Mucosa of stomach (tissue), 1 donor: ENCODE results near the gene C11orf86.
A peak's percentile ranks its signal among the peaks of the same experiment; 100 is the strongest.
"Not testable (repeated sequence)": the region's sequence is repeated elsewhere in the genome, so short reads cannot be mapped to it uniquely, and the experiment has no call there.

Source experiments
- H3K27me3 ChIP-seq: one replicate; pipeline ENCODE4 v1.7.0; 2013; ENCODE audit warnings: mild to moderate bottlenecking, low read length; ENCODE audit not compliant: control insufficient read depth, insufficient read depth
- H3K36me3 ChIP-seq: one replicate; pipeline ENCODE4 v1.7.0; 2013; ENCODE audit warnings: low read length; ENCODE audit not compliant: control insufficient read depth, insufficient read depth
- H3K4me1 ChIP-seq: one replicate; pipeline ENCODE4 v1.7.0; 2013; ENCODE audit warnings: mild to moderate bottlenecking, low read length; ENCODE audit not compliant: control insufficient read depth, insufficient read depth
- H3K4me3 ChIP-seq: one replicate; pipeline ENCODE4 v1.7.0; 2013; ENCODE audit warnings: low read length
- H3K9ac ChIP-seq: one replicate; pipeline ENCODE4 v1.7.0; 2013; ENCODE audit warnings: mild to moderate bottlenecking, low read length, moderate library complexity
- H3K9me3 ChIP-seq: one replicate; pipeline ENCODE4 v1.7.0; 2013; ENCODE audit warnings: mild to moderate bottlenecking, low read length, moderate library complexity; ENCODE audit not compliant: control insufficient read depth
- donor health status: Pancreatic carcinoma.

C11orf86 gene

GRCh38 chr11:66953081-66953833, 21.8 kb upstream of the C11orf86 start:
- Histone ChIP-seq H3K4me3 (no peak overlapping the region), H3K4me1 (peaks cover 11% of the 10 kb centered on the region), H3K36me3 (no peaks in the 10 kb centered on the region), H3K9me3 (no peaks in the 10 kb centered on the region), H3K27me3 (no peaks in the 10 kb centered on the region), H3K9ac (no peak overlapping the region)

DNA sequence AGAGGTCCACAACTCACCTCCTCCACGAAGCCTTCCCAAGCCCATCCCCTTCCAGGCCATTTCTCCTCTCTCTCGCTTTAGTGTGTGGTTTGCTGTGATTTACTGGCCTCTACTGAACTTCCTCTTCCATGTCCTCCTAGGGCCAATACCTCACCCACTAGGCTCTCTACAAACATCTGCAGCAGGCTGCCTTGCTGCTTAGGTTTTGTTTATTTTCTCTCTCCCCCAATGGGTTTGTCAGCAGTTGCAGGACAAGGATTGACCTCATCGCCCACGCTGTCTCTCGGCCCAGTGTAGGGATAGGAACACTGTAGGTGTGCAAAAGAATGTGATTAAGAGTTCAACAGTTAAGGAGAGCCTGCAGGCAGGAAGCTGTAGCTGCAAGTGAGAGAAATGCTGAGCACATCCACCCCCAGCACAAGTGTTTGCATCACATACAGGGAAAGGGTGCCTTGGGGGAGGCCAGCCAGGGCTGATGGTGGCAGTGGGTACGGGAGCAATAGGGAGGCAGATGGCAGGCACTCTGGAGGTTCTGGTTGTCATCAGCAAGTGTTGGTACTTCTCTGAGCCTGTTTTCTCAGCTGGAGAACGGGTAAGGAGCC, 18.3 kb upstream of the C11orf86 start:
- no peaks in the 10 kb centered on the region for H3K27me3 ChIP-seq
- H3K4me3 ChIP-seq: no peak overlapping the region
- peaks cover 15% of the 10 kb centered on the region for H3K4me1 ChIP-seq
- no peak overlapping the region for H3K9ac ChIP-seq
- no peaks in the 10 kb centered on the region for H3K9me3 ChIP-seq
- H3K36me3 ChIP-seq: no peaks in the 10 kb centered on the region

DNA sequence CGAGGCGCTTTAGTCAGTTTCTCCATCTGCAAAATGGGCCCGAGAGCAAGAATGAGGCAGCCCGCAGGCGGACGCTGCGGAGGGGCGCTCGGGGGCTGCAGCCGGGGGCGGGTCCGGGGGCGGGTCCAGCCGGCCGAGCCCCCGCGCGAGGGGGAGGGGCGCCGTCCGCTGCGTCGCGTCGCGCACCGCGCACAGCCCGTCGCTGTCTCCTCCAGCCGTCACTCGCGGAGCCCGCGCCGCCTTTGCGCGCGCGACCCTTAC, 17.2 kb upstream of the C11orf86 start:
- Histone ChIP-seq H3K9me3 (no peaks in the 10 kb centered on the region), H3K27me3 (no peaks in the 10 kb centered on the region), H3K36me3 (no peaks in the 10 kb centered on the region), H3K4me3 (peak overlapping the region; percentile 36), H3K4me1 (peaks cover 15% of the 10 kb centered on the region), H3K9ac (peak overlapping the region; percentile 13)

GRCh38 chr11:66958232-66958955, 16.7 kb upstream of the C11orf86 start, which contains the start of gene PC:
TSS of gene PC (minus strand) at chr11:66958383. CDS start at chr11:66872159, 86,224 bp downstream.
- peak within 1 kb of the TSS; percentile 13 for H3K9ac ChIP-seq
- H3K4me3 ChIP-seq: peak within 1 kb of the TSS; percentile 36
- no peaks in the 10 kb centered on the region for H3K9me3 ChIP-seq
- H3K27me3 ChIP-seq: no peaks in the 10 kb centered on the region
- H3K36me3 ChIP-seq: no peaks in the 10 kb centered on the region
- peaks cover 15% of the 10 kb centered on the region for H3K4me1 ChIP-seq

DNA sequence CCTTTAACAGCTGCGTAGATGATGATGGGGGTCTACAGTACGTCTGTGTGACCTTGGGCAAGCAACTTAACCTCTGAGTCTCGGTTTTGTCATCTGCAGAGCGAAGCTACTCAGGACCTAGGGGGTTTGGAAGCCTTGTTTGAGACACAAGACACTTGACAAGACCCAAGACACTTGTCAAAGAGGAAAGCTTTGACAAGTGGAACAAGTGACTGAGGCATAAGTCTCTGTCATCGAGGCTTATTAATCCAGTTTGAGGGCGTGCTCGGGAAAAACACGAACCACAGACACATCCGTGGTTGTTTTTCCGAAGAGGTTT, 16.2 kb upstream of the C11orf86 start:
- H3K4me1 ChIP-seq: peaks cover 15% of the 10 kb centered on the region
- no peak overlapping the region for H3K9ac ChIP-seq
- H3K36me3 ChIP-seq: no peaks in the 10 kb centered on the region
- H3K4me3 ChIP-seq: peak overlapping the region; percentile 23
- H3K9me3 ChIP-seq: no peaks in the 10 kb centered on the region
- no peaks in the 10 kb centered on the region for H3K27me3 ChIP-seq

- not testable (repeated sequence) for H3K36me3 ChIP-seq, H3K9ac ChIP-seq, H3K9me3 ChIP-seq, H3K27me3 ChIP-seq, H3K4me3 ChIP-seq
- peaks cover 15% of the 10 kb centered on the region for H3K4me1 ChIP-seq
Measured at GRCh38 chr11:66961691-66962213, 13.4 kb upstream of the C11orf86 start.

DNA sequence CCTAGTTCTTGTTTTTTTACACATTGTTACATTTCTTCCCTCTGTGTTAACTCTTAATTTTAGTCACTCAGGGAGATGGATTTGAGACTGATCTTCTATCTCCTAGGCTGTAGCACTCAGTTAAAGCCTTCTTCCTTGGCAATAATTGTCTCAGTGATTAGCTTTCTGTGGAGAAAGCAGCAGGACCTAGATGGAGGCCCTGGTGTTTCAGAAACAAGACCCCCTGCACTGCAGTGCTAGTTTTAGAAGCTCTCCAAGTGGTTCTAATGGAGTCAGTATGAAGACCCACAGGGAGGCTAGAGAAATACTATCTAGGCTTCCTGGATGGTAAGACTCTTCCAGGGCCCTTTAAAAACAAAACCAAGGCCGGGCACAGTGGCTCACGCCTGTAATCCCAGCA, 12.9 kb upstream of the C11orf86 start:
- H3K27me3 ChIP-seq: no peaks in the 10 kb centered on the region
- no peak overlapping the region for H3K9ac ChIP-seq
- no peaks in the 10 kb centered on the region for H3K36me3 ChIP-seq
- H3K9me3 ChIP-seq: no peaks in the 10 kb centered on the region
- H3K4me3 ChIP-seq: no peak overlapping the region
- peaks cover 10% of the 10 kb centered on the region for H3K4me1 ChIP-seq

DNA sequence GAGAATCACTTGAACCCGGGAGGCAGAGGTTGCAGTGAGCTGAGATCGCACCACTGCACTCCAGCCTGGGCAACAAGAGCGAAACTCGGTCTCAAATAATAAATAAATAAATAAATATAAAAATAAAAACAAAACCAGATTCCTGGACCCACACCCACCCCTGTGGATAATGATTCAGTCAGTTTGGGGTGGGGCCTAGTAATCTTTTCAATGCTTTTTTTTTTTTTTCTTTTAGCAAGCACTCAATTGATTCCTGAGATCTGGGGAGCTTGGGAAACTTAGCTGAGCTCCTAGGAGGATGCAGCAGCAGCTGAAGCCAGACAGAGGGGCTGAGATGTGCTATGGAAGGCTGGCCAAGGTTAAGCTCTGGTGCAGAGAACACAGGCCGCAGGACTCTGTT, 12.3 kb upstream of the C11orf86 start:
- H3K36me3 ChIP-seq: no peaks in the 10 kb centered on the region
- H3K9me3 ChIP-seq: no peaks in the 10 kb centered on the region
- no peak overlapping the region for H3K9ac ChIP-seq
- no peak overlapping the region for H3K4me3 ChIP-seq
- H3K4me1 ChIP-seq: peaks cover 6% of the 10 kb centered on the region
- H3K27me3 ChIP-seq: no peaks in the 10 kb centered on the region

DNA sequence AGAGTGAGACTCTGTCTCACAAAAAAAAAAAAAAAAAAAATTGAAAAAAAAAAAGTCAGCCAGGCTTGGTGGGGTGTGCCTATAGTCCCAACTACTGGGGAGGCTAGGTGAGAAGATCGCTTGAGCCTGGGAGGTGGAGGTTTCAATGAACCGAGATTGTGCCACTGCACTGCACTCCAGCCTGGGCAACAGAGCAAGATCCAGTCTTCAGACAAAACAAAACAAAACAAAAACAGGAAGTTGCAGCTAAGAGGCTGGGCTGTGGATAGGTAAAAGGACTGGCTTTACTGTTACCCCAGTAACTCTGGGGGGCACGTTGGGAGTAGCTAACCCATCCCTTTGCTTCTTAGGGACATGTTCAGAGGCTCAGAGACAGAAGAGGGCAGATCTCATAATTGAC, 10.6 kb upstream of the C11orf86 start:
- peaks cover 4% of the 10 kb centered on the region for H3K4me1 ChIP-seq
- no peak overlapping the region for H3K4me3 ChIP-seq
- no peak overlapping the region for H3K9ac ChIP-seq
- H3K36me3 ChIP-seq: no peaks in the 10 kb centered on the region
- no peaks in the 10 kb centered on the region for H3K27me3 ChIP-seq
- no peaks in the 10 kb centered on the region for H3K9me3 ChIP-seq

DNA sequence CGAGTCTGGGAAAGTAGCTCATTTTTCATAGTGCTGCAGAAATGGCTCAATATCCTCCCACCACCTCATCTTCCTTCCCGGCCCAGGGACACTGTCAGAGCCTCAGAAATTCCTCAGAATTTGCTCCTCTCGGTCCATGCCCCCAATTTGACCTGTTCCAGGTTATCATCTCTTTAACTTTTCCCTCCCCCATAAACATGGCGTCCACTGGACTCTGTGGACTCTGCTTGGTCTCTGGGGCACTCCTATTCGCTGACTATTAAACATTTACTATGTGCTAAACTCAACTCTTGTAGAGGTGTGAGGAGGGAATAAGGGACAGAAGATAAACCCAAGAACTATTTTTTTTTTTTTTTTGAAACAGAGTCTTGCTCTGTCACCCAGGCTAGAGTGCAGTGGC, 8.8 kb upstream of the C11orf86 start:
- no peaks in the 10 kb centered on the region for H3K36me3 ChIP-seq
- no peak overlapping the region for H3K4me3 ChIP-seq
- H3K27me3 ChIP-seq: no peaks in the 10 kb centered on the region
- no peaks in the 10 kb centered on the region for H3K9me3 ChIP-seq
- no peak overlapping the region for H3K9ac ChIP-seq
- peaks cover 9% of the 10 kb centered on the region for H3K4me1 ChIP-seq

DNA sequence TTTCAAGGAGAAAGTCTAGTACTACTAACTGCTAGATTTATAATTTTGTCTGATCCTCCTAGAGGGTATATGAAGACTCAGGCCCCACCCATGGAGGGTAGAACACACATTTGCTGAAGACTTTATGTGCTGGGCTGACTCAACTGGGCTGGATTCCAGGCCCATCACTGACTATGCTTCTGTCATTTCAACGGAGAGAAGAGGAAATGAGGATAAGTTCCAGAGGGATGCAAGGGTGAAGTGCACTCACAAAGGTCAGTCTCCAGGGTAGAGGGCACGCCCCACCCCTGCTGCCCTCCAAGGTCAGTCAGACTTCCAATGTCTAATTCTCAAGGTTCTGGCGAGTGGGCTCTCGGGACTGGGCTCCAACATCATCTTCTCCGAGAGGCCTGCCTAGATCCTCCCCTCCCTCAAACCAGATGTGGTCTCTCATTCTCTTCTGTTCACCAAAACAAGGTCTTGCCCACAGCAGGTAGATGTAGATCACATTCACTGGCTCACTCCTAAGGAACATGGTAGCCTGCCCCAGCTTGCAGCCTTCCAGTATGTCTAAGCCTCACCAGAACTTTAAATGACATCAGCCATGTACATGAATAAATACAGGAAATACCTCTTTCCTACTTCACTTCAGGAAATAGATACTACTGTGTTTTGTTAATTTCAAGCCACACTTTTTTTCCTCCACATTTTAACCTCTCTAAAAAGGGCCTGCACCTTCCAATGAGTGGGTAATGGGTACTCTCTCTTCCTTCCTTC, 7.3 kb upstream of the C11orf86 start:
- H3K9me3 ChIP-seq: no peaks in the 10 kb centered on the region
- H3K27me3 ChIP-seq: no peaks in the 10 kb centered on the region
- no peak overlapping the region for H3K4me3 ChIP-seq
- H3K9ac ChIP-seq: no peak overlapping the region
- H3K36me3 ChIP-seq: no peaks in the 10 kb centered on the region
- peaks cover 12% of the 10 kb centered on the region for H3K4me1 ChIP-seq
